ENCODE data around the gene SLIT3. TPM values are rescaled to one million over a fixed set of nuclear protein-coding genes. Genes with fewer than 3 reads are reported as not detected.

SLIT3 gene
- total and polyA plus RNA-seq, 9 of the 15 experiments (the other 6 are each of a cell fraction or from before 2014, with no cell fraction given): 0.01 to 0.04 TPM; not detected in 7

GRCh38 chr5:168647083-168647482, 653.9 kb downstream of the SLIT3 start (continued):
- TF ChIP-seq ATF3 (IDR thresholded peaks at IDR 0.05) (0 out of 2 replicates have a peak, but pooled peaks have one; percentile 18), ATF3 (CRISPR knock-in tag; conservative IDR thresholded peaks at IDR 0.05) (no peak)

- BruUV-seq (replicated peaks): no TSS peak
- H3K79me2 ChIP-seq (ENCODE audit: control insufficient read depth, insufficient read depth, low read length): no peaks in the 10 kb centered on the region
- ATAC-seq: no peak
- intact Hi-C loops (cut with micrococcal nuclease): no loop called here
- H3K4me3 ChIP-seq: no peak overlapping the region
- H2AFZ ChIP-seq (ENCODE audit: low read depth, low read length): no peak overlapping the region
- H3K9ac ChIP-seq (ENCODE audit: insufficient read depth in 1 of 2, low read depth in 2 of 2, low read length in 2 of 2): no peak overlapping the region
- H3K27ac ChIP-seq (ENCODE audit: extremely low read depth, low read depth, low read length): no peak overlapping the region
- H3K27me3 ChIP-seq (ENCODE audit: control insufficient read depth in 2 of 2, insufficient read depth in 2 of 2, low read length in 2 of 2): no peaks in the 10 kb centered on the region
- H3K4me1 ChIP-seq (replicated peaks in 1 of 2; ENCODE audit: control insufficient read depth in 2 of 2, insufficient read depth in 2 of 2, low read length in 2 of 2): no peaks in the 10 kb centered on the region
- no peaks in the 10 kb centered on the region for H4K20me1 ChIP-seq (replicated peaks; ENCODE audit: control insufficient read depth, insufficient read depth, low read length)
- ChIA-PET POLR2A (no interaction called here), CTCF (ENCODE audit: low intra/inter-chr PET ratio) (no interaction called here)
- H3K9me1 ChIP-seq (ENCODE audit: control insufficient read depth, insufficient read depth, low read length): no peaks in the 10 kb centered on the region
- H3K36me3 ChIP-seq (ENCODE audit: control insufficient read depth, insufficient read depth, low read length): no peaks in the 10 kb centered on the region
- no peaks in the 10 kb centered on the region for H3K9me3 ChIP-seq (replicated peaks; ENCODE audit: control insufficient read depth, insufficient read depth, low read depth, low read length)
- WGBS (ENCODE audit: insufficient coverage, low coverage, missing lambda C conversion rate): 0% methylated on average over 5 of the region's 5 CpGs
- no peak for FAIRE-seq
- no peak for DNase-seq (ENCODE audit: extremely low read depth in 1 of 4, low spot score in 3 of 4)
- TF ChIP-seq PHF21A (IDR thresholded peaks at IDR 0.05; ENCODE audit: borderline replicate concordance, low read depth): no peak
- no peak for TF ChIP-seq HBP1 (CRISPR knock-in tag; IDR thresholded peaks at IDR 0.05)
- H3K4me2 ChIP-seq (ENCODE audit: insufficient read depth, low read length): no peak overlapping the region
- in situ Hi-C loops (cut with MboI): no loop called here
Measured at GRCh38 chr5:168646335-168646734, 654.6 kb downstream of the SLIT3 start.
